Neural cell (in vitro differentiated cells): ENCODE data around the gene CSNK1G3. TPM values are rescaled to one million over a fixed set of nuclear protein-coding genes. Genes with fewer than 3 reads are reported as not detected.

Source experiments
- H2AFZ ChIP-seq: fragments of 200-600, 300-800 bp; sonication (generic), shearing (Covaris generic); 2 replicates; pipeline ENCODE4 v1.6.0; 2014; ENCODE audit warnings: low read depth, mild to moderate bottlenecking, antibody characterized with exemption, low read length, moderate library complexity
- H3F3A ChIP-seq: fragments of 200-600 bp; shearing (Covaris generic); 2 replicates; pipeline ENCODE4 v1.6.1; 2016; ENCODE audit warnings: mild to moderate bottlenecking, moderate library complexity, mixed read lengths, antibody characterized with exemption, low read length; ENCODE audit not compliant: insufficient read depth, poor library complexity, severe bottlenecking
- H3K27ac ChIP-seq: fragments of 200-600, 300-800 bp; sonication (generic), shearing (Covaris generic); 2 replicates; pipeline ENCODE4 v1.5.1; 2014; ENCODE audit warnings: mild to moderate bottlenecking, low read length, moderate library complexity
- H3K27me3 ChIP-seq: fragments of 300-800, 200-600 bp; sonication (generic), shearing (Covaris generic); 2 replicates; pipeline ENCODE4 v1.6.0; 2014; ENCODE audit warnings: mild to moderate bottlenecking, low read depth, low read length, moderate library complexity; ENCODE audit not compliant: insufficient read depth
- H3K36me3 ChIP-seq: fragments of 300-800, 200-600 bp; sonication (generic), shearing (Covaris generic); 2 replicates; pipeline ENCODE4 v1.5.1; 2014; ENCODE audit warnings: mild to moderate bottlenecking, antibody characterized with exemption, low read length, moderate library complexity; ENCODE audit not compliant: insufficient read depth
- H3K4me2 ChIP-seq: fragments of 300-800, 200-600 bp; sonication (generic), shearing (Covaris generic); 2 replicates; pipeline ENCODE4 v1.6.0; 2014; ENCODE audit warnings: mild to moderate bottlenecking, low read length
- H3K4me3 ChIP-seq: fragments of 300-800, 200-600 bp; sonication (generic), shearing (Covaris generic); 2 replicates; pipeline ENCODE4 v1.5.1; 2014; ENCODE audit warnings: mild to moderate bottlenecking, low read length, moderate library complexity
- H3K79me2 ChIP-seq: fragments of 200-600 bp; shearing (Covaris generic); replicated peaks from 2 replicates; pipeline ENCODE4 v1.6.0; 2014; ENCODE audit warnings: mild to moderate bottlenecking, low read length, moderate library complexity; ENCODE audit not compliant: insufficient read depth
- H3K9ac ChIP-seq: fragments of 300-800, 200-600 bp; sonication (generic), shearing (Covaris generic); 2 replicates; pipeline ENCODE4 v1.6.1; 2016; ENCODE audit warnings: mild to moderate bottlenecking, low read length, mixed read lengths
- H3K9me2 ChIP-seq: fragments of 200-600 bp; shearing (Covaris generic); 2 replicates; pipeline ENCODE4 v1.6.1; 2016; ENCODE audit warnings: mild to moderate bottlenecking, low read length, mixed read lengths; ENCODE audit not compliant: insufficient read depth
- H3K9me3 ChIP-seq: fragments of 200-600, 300-800 bp; sonication (generic), shearing (Covaris generic); 2 replicates; pipeline ENCODE4 v1.6.1; 2016; ENCODE audit warnings: mild to moderate bottlenecking, mixed run types, low read length, moderate library complexity, mixed read lengths
- H4K20me1 ChIP-seq: fragments of 200-600 bp; shearing (Covaris generic); 2 replicates; pipeline ENCODE4 v1.6.1; 2016; ENCODE audit warnings: mild to moderate bottlenecking, mixed run types; ENCODE audit not compliant: insufficient read depth
- EP300 ChIP-seq: fragments of 450-650 bp; conservative IDR thresholded peaks from 2 replicates; pipeline ENCODE4 v1.6.1; 2014; ENCODE audit warnings: antibody characterized with exemption, mild to moderate bottlenecking, moderate library complexity; ENCODE audit not compliant: poor library complexity, severe bottlenecking
- EZH2 ChIP-seq: fragments of 200-600, 300-800 bp; shearing (Covaris generic), sonication (generic); IDR thresholded peaks from 2 replicates; pipeline ENCODE4 v1.6.1; 2014; ENCODE audit warnings: antibody characterized with exemption, low read length, borderline replicate concordance, mild to moderate bottlenecking; ENCODE audit not compliant: insufficient read depth, poor library complexity, severe bottlenecking
- MXI1 ChIP-seq: fragments of 450-650 bp; conservative IDR thresholded peaks from 2 replicates; pipeline ENCODE4 v1.6.1; 2014; ENCODE audit warnings: antibody characterized with exemption, mild to moderate bottlenecking; ENCODE audit not compliant: poor library complexity, severe bottlenecking
- POLR2AphosphoS5 ChIP-seq: IDR thresholded peaks from 2 replicates; pipeline ENCODE4 v1.6.1; 2012
- RAD21 ChIP-seq: fragments of 450-650 bp; conservative IDR thresholded peaks from 2 replicates; pipeline ENCODE4 v1.6.1; 2014; ENCODE audit warnings: antibody characterized with exemption, mild to moderate bottlenecking, moderate library complexity
- SMC3 ChIP-seq: fragments of 450-650 bp; conservative IDR thresholded peaks from 2 replicates; pipeline ENCODE4 v1.6.1; 2014; ENCODE audit warnings: antibody characterized with exemption, mild to moderate bottlenecking, moderate library complexity; ENCODE audit not compliant: poor library complexity
- TAF1 ChIP-seq: IDR thresholded peaks from 2 replicates; pipeline ENCODE4 v1.6.1; 2012; ENCODE audit warnings: low read depth
- polyA plus RNA-seq: library from polyadenylated mRNA; depleted of rRNA; stranded (reverse); fragments of >200 nt; gene quantifications from 2 replicates; pipeline ENCODE4 v1.2.3, GENCODE V29; 2014
- TF ChIP-seq, protein P1 (sequence below): IDR thresholded peaks from 2 replicates; pipeline ENCODE4 v1.6.1; 2012; ENCODE audit warnings: borderline replicate concordance
- TF ChIP-seq, protein P2 (sequence below): fragments of 450-650 bp; IDR thresholded peaks from 2 replicates; pipeline ENCODE4 v1.5.1; 2014; ENCODE audit warnings: antibody characterized with exemption, mild to moderate bottlenecking, moderate library complexity; ENCODE audit not compliant: poor library complexity, severe bottlenecking

Gene CSNK1G3
- polyA plus RNA-seq, 1 donor from 2014 or later = 29.1 TPM

DNA sequence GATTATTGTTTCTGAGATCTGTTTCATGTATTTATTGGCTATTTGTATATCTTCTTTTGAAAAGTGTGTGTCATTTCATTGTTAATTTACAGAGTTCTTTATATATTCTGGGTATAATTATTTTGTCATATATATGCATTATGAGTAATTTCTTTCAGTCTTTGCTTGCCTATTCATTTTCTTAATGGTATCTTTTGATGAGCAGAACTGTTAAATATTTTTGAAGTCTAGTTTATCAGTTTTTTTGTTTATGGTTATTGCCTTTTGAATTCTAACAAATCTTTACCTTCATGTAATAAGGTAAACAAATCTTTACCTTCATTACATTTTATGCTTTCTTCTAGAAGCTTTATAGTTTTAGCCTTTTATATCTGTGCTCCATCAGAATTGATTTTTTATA, 66.4 kb downstream of the CSNK1G3 start:
- no peaks in the 10 kb centered on the region for H3K27me3 ChIP-seq
- no peak overlapping the region for H2AFZ ChIP-seq
- no peaks in the 10 kb centered on the region for H3K9me2 ChIP-seq
- H3K79me2 ChIP-seq = no peaks in the 10 kb centered on the region
- no peak overlapping the region for H3K4me2 ChIP-seq
- peaks cover 9% of the 10 kb centered on the region for H3K36me3 ChIP-seq
- H3K27ac ChIP-seq = no peak overlapping the region
- no peaks in the 10 kb centered on the region for H3F3A ChIP-seq
- H3K4me3 ChIP-seq = no peak overlapping the region
- H3K9me3 ChIP-seq = no peaks in the 10 kb centered on the region
- TF ChIP-seq, protein P1, sequence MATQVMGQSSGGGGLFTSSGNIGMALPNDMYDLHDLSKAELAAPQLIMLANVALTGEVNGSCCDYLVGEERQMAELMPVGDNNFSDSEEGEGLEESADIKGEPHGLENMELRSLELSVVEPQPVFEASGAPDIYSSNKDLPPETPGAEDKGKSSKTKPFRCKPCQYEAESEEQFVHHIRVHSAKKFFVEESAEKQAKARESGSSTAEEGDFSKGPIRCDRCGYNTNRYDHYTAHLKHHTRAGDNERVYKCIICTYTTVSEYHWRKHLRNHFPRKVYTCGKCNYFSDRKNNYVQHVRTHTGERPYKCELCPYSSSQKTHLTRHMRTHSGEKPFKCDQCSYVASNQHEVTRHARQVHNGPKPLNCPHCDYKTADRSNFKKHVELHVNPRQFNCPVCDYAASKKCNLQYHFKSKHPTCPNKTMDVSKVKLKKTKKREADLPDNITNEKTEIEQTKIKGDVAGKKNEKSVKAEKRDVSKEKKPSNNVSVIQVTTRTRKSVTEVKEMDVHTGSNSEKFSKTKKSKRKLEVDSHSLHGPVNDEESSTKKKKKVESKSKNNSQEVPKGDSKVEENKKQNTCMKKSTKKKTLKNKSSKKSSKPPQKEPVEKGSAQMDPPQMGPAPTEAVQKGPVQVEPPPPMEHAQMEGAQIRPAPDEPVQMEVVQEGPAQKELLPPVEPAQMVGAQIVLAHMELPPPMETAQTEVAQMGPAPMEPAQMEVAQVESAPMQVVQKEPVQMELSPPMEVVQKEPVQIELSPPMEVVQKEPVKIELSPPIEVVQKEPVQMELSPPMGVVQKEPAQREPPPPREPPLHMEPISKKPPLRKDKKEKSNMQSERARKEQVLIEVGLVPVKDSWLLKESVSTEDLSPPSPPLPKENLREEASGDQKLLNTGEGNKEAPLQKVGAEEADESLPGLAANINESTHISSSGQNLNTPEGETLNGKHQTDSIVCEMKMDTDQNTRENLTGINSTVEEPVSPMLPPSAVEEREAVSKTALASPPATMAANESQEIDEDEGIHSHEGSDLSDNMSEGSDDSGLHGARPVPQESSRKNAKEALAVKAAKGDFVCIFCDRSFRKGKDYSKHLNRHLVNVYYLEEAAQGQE = no peak
- TF ChIP-seq MXI1 (no peak), TAF1 (no peak), EZH2 (no peak), RAD21 (no peak), POLR2AphosphoS5 (no peak), EP300 (no peak), SMC3 (no peak)
- TF ChIP-seq, protein P2, sequence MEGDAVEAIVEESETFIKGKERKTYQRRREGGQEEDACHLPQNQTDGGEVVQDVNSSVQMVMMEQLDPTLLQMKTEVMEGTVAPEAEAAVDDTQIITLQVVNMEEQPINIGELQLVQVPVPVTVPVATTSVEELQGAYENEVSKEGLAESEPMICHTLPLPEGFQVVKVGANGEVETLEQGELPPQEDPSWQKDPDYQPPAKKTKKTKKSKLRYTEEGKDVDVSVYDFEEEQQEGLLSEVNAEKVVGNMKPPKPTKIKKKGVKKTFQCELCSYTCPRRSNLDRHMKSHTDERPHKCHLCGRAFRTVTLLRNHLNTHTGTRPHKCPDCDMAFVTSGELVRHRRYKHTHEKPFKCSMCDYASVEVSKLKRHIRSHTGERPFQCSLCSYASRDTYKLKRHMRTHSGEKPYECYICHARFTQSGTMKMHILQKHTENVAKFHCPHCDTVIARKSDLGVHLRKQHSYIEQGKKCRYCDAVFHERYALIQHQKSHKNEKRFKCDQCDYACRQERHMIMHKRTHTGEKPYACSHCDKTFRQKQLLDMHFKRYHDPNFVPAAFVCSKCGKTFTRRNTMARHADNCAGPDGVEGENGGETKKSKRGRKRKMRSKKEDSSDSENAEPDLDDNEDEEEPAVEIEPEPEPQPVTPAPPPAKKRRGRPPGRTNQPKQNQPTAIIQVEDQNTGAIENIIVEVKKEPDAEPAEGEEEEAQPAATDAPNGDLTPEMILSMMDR = no peak
- H4K20me1 ChIP-seq = no peaks in the 10 kb centered on the region
- H3K9ac ChIP-seq = no peak overlapping the region

DNA sequence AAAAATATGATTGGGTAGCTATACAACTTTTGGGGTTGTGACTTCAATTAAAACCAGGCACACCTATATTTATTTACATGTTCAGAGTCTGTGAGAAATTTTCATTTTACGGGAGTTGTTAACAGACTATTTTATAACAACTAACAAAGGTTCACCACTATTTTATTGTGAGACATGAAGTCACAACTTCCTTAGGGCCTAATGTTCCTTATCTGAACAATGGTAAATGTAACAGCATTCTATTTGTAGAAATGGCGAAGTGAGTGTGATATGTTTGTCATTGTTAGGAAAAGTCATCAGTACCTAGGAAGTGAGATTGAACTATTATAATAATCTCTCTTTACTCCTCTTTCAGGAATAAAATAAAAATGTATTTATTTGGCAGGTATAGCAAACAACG, 67.4 kb downstream of the CSNK1G3 start:
- Histone ChIP-seq H3K27me3 (no peaks in the 10 kb centered on the region), H3K79me2 (no peaks in the 10 kb centered on the region), H3F3A (no peaks in the 10 kb centered on the region), H3K36me3 (peaks cover 9% of the 10 kb centered on the region), H4K20me1 (no peaks in the 10 kb centered on the region), H3K9ac (no peak overlapping the region), H3K4me3 (no peak overlapping the region), H3K9me2 (no peaks in the 10 kb centered on the region), H3K9me3 (no peaks in the 10 kb centered on the region), H3K27ac (no peak overlapping the region), H3K4me2 (no peak overlapping the region), H2AFZ (no peak overlapping the region)
- TF ChIP-seq SMC3 = no peak
- TF ChIP-seq, protein P2 = no peak
- no peak for TF ChIP-seq RAD21
- no peak for TF ChIP-seq EP300
- TF ChIP-seq MXI1 = no peak
- TF ChIP-seq POLR2AphosphoS5 = no peak
- TF ChIP-seq EZH2 = no peak
- TF ChIP-seq, protein P1 = no peak
- no peak for TF ChIP-seq TAF1
